NCI-H774 (cell line): ENCODE results near the gene ZNF124.
A peak's percentile ranks its signal among the peaks of the same experiment; 100 is the strongest.
"Not testable (repeated sequence)": the region's sequence is repeated elsewhere in the genome, so short reads cannot be mapped to it uniquely, and the experiment has no call there.

Experiments used
- DNase-seq: peaks from one replicate; lab custom pipeline; 2025; lab: John Stamatoyannopoulos, UW

The ZNF124 gene

DNA sequence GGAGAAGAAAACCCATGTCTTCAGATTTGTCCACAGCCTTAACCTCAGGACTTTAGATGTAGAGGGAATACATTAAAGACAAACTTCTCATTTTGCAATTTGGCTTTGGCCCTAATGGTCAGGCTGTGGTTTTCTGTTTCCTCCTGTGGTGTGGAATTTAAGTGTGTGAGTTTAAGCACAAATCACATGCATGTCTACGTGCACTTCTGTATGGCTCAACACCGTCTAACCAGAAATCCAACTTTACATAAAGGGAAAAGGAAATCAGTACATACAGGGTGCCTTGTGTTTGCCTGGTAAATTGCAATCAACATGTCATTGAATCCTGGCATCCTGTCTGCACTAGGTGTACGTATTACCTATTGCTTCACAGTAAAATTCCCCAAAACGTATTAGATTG, 1.2 kb upstream of the ZNF124 start:
- no peak for DNase-seq

DNA sequence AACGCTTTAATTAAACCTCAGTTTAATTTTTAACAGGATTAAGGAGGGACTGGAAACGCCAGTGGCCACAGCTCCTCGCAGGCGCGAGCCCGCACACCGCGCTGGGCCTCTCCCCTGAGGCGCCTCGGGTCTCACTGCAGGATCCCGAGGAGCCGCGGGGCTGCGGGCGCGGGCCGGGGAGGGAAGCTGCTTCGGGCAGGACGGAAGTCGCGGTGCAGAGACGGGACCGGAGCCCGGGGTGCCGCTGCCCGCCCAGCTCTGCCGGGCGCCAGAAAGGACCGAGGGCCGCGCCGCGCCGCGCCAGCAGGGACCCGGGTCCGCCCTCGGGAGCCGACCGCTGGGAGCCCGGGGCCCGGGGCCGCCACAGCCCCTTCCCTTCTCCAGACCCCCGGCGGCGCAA, 377 bp downstream of the ZNF124 start:
- not testable (repeated sequence) for DNase-seq

DNA sequence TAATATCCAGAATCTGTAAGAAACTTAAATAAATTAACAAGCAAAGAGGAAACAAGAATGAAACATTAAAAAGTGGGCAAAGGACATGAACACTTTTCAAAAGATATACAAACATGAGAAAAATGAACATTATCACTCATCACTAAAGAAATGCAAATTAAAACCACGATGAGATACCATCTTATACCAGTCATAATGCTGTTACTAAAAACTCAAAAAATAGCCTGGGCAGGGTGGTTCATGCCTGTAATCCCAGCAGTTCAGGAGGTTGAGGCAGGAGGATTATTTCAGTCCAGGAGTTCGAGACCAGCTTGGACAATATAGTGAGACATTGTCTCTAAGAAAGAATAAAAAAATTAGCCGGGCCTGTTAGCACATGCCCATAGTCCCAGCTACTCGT, 6.1 kb downstream of the ZNF124 start:
- DNase-seq = no peak

DNA sequence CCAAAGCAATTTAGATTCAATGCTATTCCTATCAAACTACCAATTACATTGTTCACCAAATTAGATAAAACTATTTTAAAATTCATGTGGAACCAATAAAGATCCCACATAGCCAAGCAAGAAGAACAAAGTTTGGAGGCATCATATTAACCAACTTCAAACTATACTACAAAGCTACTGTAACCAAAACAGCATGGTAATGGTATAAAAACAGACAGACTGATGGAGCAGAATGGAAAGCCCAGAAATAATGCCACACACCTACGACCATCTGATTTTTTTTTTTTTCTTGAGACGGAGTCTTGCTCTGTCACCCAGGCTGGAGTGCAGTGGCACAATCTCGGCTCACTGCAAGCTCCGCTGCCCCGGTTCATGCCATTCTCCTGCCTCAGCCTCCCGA, 7.1 kb downstream of the ZNF124 start:
- DNase-seq = no peak

DNA sequence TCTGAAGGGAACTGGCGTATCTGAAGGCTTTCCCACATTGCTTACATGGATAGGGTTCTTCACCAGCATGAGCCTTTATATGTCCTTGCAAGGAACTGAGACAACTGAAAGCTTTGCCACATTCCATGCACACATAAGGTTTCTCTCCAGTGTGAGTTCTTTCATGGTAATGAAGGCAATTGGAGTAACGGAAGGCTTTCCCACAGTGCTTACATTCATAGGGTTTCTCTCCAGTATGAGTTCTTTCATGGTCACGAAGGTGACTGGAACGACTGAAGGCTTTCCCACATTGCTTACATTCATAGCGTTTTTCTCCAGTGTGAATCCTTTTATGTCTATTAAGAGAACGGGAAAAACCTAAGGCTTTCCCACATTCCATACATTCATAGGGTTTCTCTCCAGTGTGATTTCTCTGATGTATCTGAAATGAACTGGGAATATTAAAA, 15.0 kb downstream of the ZNF124 start:
- no peak for DNase-seq

DNA sequence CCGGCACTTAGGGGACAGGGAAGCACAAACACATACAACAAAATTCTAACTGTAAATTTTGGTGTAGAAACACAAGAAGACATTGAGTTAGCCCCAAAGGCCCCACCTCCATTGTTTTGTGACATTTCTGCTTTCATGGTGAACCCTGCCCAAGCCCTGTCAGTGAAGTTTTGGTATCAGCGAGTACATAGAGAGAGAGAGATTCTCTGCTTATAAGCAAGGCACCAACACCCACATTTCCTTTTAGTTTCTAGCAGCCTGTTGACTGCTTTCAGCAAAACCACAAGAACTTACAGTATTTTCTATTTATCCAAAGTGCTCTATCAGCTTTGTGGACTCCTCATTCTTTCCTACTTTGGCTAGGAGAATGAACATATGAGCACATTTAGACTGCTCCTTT, 24.0 kb downstream of the ZNF124 start:
- DNase-seq = no peak

DNA sequence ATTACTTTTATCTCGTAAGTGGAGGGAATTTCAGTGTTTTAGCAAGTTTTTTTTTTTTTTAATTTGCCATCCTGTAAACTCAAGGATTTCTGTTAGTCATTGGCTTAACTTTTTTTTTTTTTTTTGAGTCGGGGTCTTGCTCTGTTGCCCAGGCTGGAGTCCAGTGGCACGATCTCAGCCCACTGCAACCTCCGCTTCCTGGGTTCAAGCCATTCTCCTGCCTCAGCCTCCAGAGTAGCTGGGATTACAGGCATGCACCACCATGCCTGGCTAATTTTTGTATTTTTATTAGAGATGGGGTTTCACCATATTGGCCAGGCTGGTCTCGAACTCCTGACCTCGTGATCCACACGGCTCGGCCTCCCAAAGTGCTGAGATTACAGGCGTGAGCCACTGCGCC, 24.7 kb downstream of the ZNF124 start:
- DNase-seq = not testable (repeated sequence)

DNA sequence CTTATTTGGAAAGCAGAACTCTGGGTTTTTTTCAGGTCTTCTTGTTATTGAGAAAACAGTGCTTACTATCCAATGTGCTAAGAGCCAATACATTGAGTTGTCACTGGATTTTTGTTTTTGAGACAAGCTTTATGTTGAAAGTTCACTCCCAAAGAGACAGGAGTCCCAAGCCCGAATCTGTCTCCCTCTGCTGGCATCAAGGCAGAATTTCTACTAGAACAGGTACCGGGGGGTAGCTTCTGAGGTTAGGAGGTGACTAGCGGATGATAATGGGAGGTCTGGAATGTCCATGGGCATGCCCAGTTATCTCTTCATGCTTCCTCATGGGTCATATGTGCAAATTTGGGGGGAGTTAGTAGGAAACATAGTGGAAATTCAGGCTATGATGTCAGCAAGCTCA, 25.1 kb downstream of the ZNF124 start:
- DNase-seq = no peak

DNA sequence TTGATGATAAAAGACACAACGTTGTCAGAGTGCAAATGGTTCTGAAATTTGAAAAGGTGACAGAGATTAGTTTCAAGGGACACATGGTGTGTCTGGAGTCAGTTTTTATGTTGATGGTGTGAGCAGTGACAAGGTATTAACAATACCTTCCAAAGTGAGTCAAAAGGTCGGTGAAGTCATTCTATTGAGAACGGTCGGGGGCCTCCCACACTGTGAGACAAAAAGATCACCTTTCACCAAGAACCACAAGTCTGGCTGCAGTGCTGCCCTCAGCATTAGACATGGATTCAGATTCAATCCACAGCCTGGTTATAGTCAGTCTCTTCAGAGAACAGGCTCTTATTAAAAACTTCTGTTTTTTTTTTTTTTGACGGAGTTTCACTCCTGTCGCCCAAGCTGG, 26.5 kb downstream of the ZNF124 start:
- DNase-seq = no peak

DNA sequence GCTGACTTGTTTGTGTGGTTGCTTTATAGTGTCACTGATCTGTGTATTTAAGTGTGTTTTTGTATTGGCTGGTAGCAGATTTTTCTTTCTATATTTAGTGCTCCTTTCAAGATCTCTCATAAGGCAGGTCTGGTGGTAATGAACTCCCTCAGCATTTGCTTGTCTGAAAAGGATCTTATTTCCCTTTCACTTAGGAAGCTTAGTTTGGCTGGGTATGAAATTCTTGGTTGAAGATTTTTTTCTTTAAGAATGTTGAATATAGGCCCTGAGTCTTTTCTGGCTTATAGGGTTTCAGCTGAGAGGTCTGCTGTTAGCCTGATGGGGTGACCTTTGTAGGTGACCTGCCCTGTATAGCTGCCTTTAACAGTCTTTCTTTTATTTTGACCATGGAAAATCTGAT, 32.3 kb downstream of the ZNF124 start:
- DNase-seq = not testable (repeated sequence)

DNA sequence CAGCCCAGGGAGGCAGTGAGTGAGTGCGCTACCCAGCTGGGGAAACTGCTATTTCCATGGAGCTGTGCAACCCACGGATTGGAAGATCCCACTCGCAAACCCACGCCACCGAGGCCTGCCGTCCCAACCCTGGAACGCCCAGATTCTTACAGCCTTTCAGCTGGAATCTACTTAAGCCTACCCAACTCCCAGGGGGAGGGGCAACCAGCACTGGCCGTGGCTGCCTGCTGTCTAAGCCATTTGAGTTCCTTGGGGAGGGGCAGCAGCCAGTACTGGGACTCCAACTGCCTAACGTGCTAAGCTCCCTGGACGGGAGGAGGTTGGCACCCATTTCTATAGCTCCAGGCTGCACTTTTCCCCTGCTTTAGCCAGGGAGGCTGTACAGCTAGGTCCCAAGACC, 40.6 kb downstream of the ZNF124 start:
- no peak for DNase-seq

DNA sequence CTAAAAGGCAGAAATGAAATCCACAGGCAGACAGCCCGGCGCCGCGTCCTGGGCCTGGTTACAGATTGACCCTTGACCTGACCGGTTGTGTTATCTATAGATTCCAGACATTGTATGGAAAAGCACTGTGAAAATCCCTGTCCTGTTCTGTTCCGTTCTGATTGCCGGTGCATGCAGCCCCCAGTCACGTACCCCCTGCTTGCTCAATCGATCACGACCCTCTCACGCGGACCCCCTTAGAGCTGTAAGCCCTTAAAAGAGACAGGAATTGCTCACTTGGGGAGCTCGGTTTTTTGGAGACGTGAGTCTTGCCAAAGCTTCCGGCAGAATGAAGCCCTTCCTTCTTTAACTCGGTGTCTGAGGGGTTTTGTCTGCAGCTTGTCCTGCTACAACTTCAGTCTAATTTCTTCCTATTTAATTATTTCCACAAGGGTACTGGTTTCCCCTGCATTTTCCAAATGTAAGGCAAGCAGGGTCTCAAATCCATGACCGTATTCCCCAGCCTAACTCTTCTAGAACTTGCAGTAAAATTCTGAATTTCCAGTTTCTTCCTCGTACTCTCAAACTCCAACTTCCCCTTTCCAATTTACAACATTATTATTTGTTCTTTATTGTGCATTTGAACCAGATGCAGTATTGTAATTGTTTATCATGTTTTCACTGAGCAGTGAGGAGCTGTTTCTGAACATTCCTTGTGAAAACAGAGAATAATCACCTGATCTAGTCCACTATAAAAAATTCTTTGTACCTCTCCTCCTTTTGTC, 44.1 kb downstream of the ZNF124 start:
- not testable (repeated sequence) for DNase-seq

DNA sequence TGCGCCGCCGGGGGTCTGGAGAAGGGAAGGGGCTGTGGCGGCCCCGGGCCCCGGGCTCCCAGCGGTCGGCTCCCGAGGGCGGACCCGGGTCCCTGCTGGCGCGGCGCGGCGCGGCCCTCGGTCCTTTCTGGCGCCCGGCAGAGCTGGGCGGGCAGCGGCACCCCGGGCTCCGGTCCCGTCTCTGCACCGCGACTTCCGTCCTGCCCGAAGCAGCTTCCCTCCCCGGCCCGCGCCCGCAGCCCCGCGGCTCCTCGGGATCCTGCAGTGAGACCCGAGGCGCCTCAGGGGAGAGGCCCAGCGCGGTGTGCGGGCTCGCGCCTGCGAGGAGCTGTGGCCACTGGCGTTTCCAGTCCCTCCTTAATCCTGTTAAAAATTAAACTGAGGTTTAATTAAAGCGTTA, 45.2 kb downstream of the ZNF124 start:
- DNase-seq = not testable (repeated sequence)

DNA sequence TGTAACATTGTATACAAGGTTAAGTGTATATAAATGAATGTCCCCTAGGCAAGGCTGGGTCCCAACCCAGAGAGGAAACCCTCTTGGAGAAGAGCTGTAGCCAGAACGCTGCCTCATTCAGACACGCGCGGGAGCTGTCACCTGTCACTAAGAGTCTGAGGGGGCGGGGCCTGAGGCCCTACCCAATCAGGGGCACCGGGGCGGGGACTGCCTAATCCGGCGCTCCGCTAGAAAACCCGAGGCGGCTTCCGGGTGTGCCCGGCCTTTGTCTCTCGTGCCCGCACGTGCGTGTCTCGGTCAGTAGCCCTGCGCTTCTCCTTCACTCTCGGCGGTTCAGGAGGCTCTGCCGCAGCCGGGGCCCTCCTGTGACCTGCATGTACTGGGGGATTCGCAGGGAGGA, 45.7 kb downstream of the ZNF124 start:
- DNase-seq = not testable (repeated sequence)

DNA sequence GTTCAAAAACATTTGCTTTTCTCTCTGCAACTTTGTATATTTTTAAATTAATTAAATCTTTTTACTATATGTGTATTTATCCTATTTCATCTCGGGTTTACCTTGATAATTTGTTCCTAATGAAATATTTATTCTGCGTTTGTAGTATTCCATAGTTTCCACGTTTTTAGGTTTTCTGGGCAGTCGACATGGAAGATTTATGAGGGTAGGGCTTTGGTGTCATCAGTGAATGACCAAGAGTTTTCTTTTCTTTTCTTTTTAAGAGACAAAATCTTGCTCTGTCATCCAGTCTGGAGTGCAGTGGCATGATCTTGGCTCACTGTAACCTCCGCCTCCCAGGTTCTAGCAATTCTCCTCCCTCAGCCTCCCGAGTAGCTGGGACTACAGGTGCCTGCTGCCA, 50.4 kb downstream of the ZNF124 start:
- DNase-seq = no peak

DNA sequence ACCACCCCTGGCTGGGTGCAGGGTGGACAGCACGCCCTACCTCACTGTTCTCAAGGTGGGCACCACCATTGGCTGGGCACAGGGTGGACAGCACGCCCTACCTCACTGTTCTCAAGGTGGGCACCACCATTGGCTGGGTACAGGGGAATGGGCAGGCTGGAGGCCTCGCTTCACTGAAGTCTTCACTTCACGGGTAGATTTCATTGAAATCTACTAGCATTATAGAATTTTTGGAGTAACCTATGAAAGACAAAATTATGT, 51.5 kb downstream of the ZNF124 start:
- not testable (repeated sequence) for DNase-seq

DNA sequence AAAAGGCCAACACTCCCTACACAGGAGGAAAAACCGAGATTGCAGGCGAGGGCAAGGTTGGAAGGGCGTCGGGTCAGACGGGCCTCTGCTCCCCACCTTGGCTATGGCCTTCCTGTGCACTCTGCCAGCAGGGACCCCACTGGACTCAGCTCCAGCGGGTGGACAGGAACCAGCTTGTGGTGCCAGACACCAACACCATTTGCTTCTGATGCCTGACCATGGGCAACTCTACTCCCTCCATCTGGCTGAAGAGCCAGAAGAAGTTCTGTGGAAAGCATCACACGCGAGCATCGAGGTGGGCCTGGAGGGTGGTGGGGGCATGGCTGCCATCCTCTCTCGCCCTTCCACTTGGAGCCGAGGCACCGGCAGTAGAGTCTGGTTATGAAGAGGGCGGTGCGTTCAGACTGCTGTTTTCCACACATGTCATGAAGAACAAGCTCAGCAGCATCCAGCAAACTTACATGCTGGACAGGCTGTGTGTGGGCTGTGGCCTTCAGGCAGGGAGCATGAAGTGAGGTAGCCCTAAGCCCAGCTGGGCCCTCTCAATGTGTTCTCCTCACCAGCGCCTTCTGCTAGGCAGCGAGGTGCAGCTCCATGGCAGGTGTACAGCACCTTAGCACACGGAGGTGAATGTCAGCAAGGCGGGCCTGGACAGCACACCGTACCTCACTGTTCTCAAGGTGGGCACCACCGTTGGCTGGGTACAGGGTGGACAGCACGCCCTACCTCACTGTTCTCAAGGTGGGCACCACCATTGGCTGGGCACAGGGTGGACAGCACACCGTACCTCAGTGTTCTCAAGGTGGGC, 52.0 kb downstream of the ZNF124 start:
- DNase-seq = no peak

DNA sequence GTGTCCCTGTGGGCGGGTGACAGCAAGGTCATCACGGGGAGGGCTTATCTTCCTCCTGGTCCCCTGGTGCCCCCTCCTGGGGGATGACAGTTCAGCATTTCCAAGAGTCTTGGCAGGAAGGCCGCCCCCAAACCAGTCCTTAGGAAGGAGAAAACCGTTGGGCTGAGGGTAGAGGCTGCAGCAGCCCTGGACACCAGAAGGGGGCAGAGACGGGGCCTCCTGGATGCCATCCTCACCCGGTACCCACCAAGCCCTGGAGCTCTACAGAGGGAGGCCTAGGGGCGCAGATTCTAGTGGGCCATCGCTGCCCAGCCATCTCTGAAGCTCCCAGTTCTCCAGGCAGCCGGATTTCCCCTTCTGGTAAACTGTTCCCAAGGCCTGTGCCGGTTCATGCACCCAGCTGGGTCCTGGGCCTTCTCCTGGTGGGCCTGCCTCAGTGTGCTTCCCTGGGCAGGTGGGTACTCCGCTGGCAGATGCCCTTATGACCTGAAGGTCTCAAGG, 52.8 kb downstream of the ZNF124 start:
- peak; percentile 20 for DNase-seq

DNA sequence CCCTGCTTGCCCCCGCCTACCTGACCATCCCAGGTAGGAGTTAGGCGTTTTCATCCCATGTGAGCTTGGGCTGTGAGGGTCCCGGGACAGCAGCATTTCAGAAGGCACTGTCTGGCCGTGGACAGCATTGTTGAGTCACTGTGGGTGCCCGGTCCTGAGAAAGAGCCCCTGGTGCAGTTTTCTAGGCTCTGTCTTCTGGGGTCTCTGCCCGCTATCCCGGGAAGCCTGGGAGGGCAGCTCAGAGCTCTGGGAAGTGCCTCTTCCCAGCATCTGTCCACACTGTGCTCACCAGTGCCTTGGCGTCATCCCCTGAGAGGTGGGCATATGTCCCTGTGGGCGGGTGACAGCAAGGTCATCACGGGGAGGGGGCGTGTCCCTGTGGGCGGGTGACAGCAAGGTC, 56.3 kb downstream of the ZNF124 start:
- no peak for DNase-seq

DNA sequence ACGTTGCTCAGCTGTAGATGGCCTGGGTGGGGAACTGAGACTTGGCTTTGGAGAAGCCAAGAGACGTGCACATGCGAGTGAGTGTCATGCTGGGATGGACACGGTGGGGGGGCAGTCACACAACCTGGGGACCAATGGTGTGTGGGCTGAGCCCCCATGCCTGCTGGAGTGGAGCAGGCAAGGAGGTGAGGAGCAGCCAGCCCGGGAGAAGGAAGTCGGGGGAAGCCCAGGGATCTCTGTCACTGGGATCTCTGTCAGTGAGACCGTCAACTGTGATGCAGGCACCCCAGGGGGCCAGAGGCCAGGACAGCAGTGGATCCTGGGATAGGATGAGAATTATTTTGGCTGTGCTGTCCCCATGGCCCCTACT, 56.7 kb downstream of the ZNF124 start:
- no peak for DNase-seq

DNA sequence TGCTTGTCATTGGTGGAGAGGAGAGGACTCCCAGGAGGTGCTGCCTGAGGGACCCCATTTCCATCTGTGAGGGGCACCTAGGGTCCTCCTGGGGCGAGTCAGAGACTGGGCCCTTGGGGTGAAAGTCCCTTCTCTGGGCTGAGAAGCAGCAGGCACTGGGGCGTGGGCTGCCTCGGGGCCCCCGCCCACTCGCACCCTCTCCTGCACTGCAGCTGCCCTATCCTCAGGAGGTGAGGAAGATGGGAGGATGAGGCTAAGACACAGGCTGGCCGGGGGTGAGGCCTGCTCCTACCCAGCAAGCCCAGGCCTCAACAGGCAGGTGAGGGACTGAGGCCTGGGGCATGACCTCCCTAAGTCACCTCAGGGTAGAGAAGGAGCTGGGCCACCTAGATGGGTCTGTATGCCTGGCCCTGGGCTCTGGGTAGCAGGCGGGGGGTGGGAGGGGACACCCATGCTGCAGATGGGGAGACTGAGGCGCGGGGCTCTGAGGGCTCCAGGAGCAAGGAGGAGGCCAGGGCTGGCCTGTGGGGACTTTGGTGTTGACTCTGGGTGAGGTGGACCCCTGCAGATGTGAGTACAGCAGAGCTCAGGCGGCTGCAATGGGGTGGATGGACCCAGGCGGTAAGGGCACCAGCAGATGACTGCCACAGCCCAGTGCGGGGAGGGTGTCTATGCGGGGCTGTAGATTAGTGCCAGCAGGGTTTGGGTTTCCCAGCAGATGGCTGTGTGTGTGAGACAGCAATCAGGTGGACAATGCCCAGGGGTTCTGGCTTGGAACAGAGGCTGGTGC, 57.3 kb downstream of the ZNF124 start:
- no peak for DNase-seq

DNA sequence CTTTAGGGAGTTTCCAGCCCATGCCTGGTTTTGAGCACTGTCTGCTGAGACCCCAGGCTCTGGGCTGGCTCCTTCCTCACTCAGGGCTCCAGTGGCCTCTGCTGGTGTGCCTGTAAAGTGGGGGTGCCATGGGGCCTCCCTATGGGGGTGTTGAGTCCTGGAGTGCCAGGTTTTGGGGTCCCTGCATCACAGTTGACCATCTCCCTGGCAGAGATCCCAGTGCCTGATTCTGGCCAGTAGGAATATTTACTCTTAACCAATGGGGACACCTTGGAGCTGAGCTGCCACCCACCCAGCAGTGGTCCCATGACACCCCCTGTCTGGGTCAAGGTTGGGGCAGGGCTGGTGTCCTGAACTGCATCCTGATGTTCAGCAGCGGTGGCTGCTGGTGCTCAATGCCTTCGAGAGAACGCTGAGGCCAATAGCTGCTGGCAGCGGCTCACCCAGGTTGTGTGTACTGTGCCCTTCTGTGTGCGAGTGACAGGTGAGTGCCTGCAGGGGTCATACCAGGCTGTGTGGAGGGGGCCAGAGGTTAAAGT, 58.0 kb downstream of the ZNF124 start:
- no peak for DNase-seq

DNA sequence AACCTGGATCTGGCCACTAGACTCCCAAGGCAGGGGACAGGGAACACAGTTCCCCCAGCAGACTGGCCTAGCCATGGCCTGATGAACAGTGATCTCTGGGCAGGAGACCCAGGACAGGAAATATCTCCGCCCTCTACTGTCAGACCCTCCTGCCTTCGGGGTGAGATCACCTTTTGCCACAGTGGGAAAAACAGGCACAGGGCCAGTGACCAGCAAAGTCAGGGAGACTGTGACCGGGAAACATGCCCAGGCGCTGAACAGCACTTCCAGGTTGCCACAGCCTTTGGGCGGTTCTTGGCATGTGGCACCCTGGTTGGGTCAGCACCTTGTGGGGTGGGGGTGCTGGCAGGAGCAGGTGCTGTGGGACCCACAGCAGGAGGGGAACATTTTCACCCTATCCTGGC, 58.7 kb downstream of the ZNF124 start:
- DNase-seq = no peak
